NCI-H82 treated with DMSO at 0.1 percent for 48 hours (cell line): ENCODE data around the gene ZSCAN16.

Experiments
- DNase-seq: peaks from one replicate; lab custom pipeline; 2025; ENCODE audit not compliant: unreplicated experiment; lab: John Stamatoyannopoulos, UW

The ZSCAN16 gene

GRCh38 chr6:28167926-28168325, 43.5 kb downstream of the ZSCAN16 start:
- DNase-seq: no peak

DNA sequence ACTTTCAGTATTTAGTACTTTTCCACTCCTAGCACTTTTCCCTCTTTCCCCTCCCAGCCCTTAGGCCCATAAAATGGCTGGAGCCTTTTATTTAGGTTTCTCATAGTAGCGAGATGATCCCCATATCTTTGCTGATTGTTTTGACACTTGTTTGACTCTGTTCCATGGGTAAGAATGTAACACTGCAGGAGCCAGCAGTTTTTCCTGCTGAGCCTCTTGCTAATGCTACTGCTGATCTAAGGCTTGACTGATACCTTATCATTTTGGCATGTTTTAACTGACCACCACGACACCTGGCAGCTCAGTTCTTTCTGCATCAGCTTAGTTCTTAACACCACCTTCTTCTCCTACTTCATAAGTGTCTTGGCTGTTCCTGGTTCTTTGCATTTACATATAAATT, 46.9 kb downstream of the ZSCAN16 start:
- DNase-seq: no peak

- DNase-seq: no peak
Measured at GRCh38 chr6:28172006-28172405, 47.6 kb downstream of the ZSCAN16 start.

DNA sequence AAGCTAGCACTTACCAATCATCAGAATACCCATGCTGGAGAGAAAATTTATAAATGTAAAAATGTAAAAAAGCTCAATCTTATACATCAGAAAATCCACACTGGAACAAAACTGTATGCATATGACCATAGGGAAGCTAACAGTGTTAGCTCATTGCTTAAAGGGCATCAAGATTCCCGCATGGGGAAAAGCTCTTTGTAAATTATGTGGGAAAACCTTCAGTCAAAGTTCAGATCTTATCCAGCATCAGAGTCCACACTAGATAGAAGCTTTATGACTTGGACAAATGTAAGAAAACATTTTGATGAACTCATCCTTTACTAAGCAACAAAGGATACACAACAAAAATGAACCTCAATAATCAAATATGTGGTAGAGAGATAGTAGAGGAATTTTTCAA, 52.0 kb downstream of the ZSCAN16 start:
- no peak for DNase-seq
